H1 (cell line): ENCODE results near the gene FIBIN. TPM values are rescaled to one million over a fixed set of nuclear protein-coding genes. Genes with fewer than 3 reads are reported as not detected.

Source experiments
- CTCF ChIA-PET: fragments of 300-600 bp; sonication (Branson Sonifier 250); formaldehyde crosslinking; loops from one replicate; lab custom pipeline; 2021; ENCODE audit not compliant: partially characterized antibody; lab: Charles Lee
- POLR2A ChIA-PET: fragments of 300-600 bp; sonication (Branson Sonifier 250); formaldehyde crosslinking; loops from one replicate; lab custom pipeline; 2021; ENCODE audit warnings: inconsistent platforms; ENCODE audit not compliant: partially characterized antibody; lab: Charles Lee
- DNase-seq, 2 experiments: peaks; one replicate each; pipeline versions ENCODE4 v3.0.0 to v3.0.0-alpha.2; 2010 to 2022; ENCODE audit warnings: low spot score in 2 of 2, low read depth in 1 of 2, mixed read lengths in 1 of 2
- FAIRE-seq: peaks from 2 replicates; lab custom pipeline; 2011; peaks lifted over from hg19 to GRCh38; lab: Jason Lieb, UNC
- H2AFZ ChIP-seq: 2 replicates; pipeline ENCODE4 v1.8.1; 2012; ENCODE audit warnings: low read length, inconsistent platforms
- H2AK5ac ChIP-seq: 2 replicates; pipeline ENCODE4 v1.6.1; 2013; ENCODE audit warnings: low read depth, low read length
- H2BK120ac ChIP-seq: replicated peaks from 2 replicates; pipeline ENCODE3; 2013; ENCODE audit warnings: low read depth, low read length, inconsistent platforms
- H2BK12ac ChIP-seq: 2 replicates; pipeline ENCODE4 v1.6.1; 2013; ENCODE audit warnings: low read depth, low read length
- H2BK15ac ChIP-seq: 2 replicates; pipeline ENCODE4 v1.6.1; 2013; ENCODE audit warnings: low read length
- H2BK20ac ChIP-seq: 2 replicates; pipeline ENCODE4 v1.6.1; 2013; ENCODE audit warnings: low read length
- H2BK5ac ChIP-seq: 2 replicates; pipeline ENCODE4 v1.6.1; 2013; ENCODE audit warnings: low read depth, low read length
- H3K14ac ChIP-seq: 2 replicates; pipeline ENCODE4 v1.6.1; 2013; ENCODE audit warnings: inconsistent platforms; ENCODE audit not compliant: insufficient read length
- H3K18ac ChIP-seq: 2 replicates; pipeline ENCODE4 v1.6.1; 2013; ENCODE audit warnings: low read length; ENCODE audit errors: extremely low read depth
- H3K23ac ChIP-seq: 2 replicates; pipeline ENCODE4 v1.6.1; 2013; ENCODE audit warnings: inconsistent platforms; ENCODE audit not compliant: insufficient read length
- H3K23me2 ChIP-seq: 2 replicates; pipeline ENCODE4 v1.6.1; 2013; ENCODE audit warnings: low read depth, low read length
- H3K27ac ChIP-seq: 2 replicates; pipeline ENCODE4 v1.6.1; 2011; ENCODE audit warnings: low read depth, low read length, inconsistent platforms
- H3K27me3 ChIP-seq, 4 experiments: replicated peaks in 1 of 4; 1 replicate in 1 of 4; 2 replicates in 3 of 4; pipeline versions ENCODE4 v1.6.1 to v1.8.1; 2011 to 2013; ENCODE audit warnings: low read length in 3 of 4, mild to moderate bottlenecking in 3 of 4, inconsistent platforms in 2 of 4, mixed read lengths in 2 of 4, moderate library complexity in 1 of 4; ENCODE audit not compliant: control insufficient read depth in 3 of 4, insufficient read depth in 3 of 4; ENCODE audit errors: extremely low read depth in 1 of 4
- H3K36me3 ChIP-seq, 4 experiments: 2 replicates each; pipeline versions ENCODE4 v1.6.1 to v1.8.1; 2011 to 2013; ENCODE audit warnings: mild to moderate bottlenecking in 4 of 4, low read length in 3 of 4, moderate library complexity in 2 of 4, control low read depth in 1 of 4, inconsistent platforms in 1 of 4; ENCODE audit not compliant: insufficient read depth in 4 of 4, control insufficient read depth in 2 of 4
- H3K4ac ChIP-seq: replicated peaks from 2 replicates; pipeline ENCODE3; 2013; ENCODE audit warnings: low read length, low read depth, mixed read lengths, inconsistent platforms; ENCODE audit not compliant: insufficient read length
- H3K4me1 ChIP-seq, 4 experiments: replicated peaks in 1 of 4; 1 replicate in 1 of 4; 2 replicates in 3 of 4; pipeline versions ENCODE4 v1.6.1 to v1.8.1; 2011 to 2013; ENCODE audit warnings: low read length in 3 of 4, inconsistent platforms in 2 of 4, mixed read lengths in 1 of 4; ENCODE audit not compliant: insufficient read depth in 4 of 4, control insufficient read depth in 3 of 4
- H3K4me2 ChIP-seq, 2 experiments: 2 replicates each; pipeline versions ENCODE4 v1.6.1 to v1.8.1; 2011 to 2013; ENCODE audit warnings: low read depth in 2 of 2, low read length in 2 of 2, control low read depth in 1 of 2, inconsistent platforms in 1 of 2, mild to moderate bottlenecking in 1 of 2; ENCODE audit not compliant: insufficient read depth in 1 of 2
- H3K4me3 ChIP-seq, 4 experiments: fragments of 200-600, 300-600 bp in 1 of 4; sonication (generic), shearing (Covaris generic), sonication (Bioruptor Twin) in 1 of 4; 2 replicates each; pipeline versions ENCODE4 v1.5.1 to v1.8.1; 2011 to 2016; ENCODE audit warnings: low read length in 4 of 4, low read depth in 3 of 4, control low read depth in 2 of 4, inconsistent platforms in 2 of 4, mild to moderate bottlenecking in 2 of 4, mixed read lengths in 1 of 4, moderate library complexity in 1 of 4; ENCODE audit not compliant: insufficient read depth in 2 of 4; ENCODE audit errors: extremely low read depth in 1 of 4
- H3K56ac ChIP-seq: replicated peaks from 2 replicates; pipeline ENCODE3; 2013; ENCODE audit warnings: low read depth, mild to moderate bottlenecking, mixed read lengths, low read length, inconsistent platforms; ENCODE audit not compliant: insufficient read length
- H3K79me1 ChIP-seq: 2 replicates; pipeline ENCODE4 v1.6.1; 2013; ENCODE audit warnings: low read depth, low read length, control low read depth
- H3K79me2 ChIP-seq, 2 experiments: 2 replicates each; pipeline versions ENCODE4 v1.6.1 to v1.8.1; 2012 to 2013; ENCODE audit warnings: low read length in 2 of 2, mild to moderate bottlenecking in 2 of 2, inconsistent platforms in 1 of 2; ENCODE audit not compliant: insufficient read depth in 2 of 2, control insufficient read depth in 1 of 2
- H3K9ac ChIP-seq, 4 experiments: replicated peaks in 1 of 4; 1 replicate in 1 of 4; 2 replicates in 3 of 4; pipeline versions ENCODE4 v1.6.1 to v1.8.1; 2011 to 2013; ENCODE audit warnings: low read depth in 3 of 4, low read length in 3 of 4, control low read depth in 2 of 4, mild to moderate bottlenecking in 2 of 4, moderate library complexity in 2 of 4, inconsistent platforms in 1 of 4; ENCODE audit errors: extremely low read depth in 1 of 4
- H3K9me3 ChIP-seq, 2 experiments: 2 replicates each; pipeline versions ENCODE4 v1.6.1 to v1.8.1; 2012 to 2013; ENCODE audit warnings: mild to moderate bottlenecking in 2 of 2, moderate library complexity in 2 of 2, control low read depth in 1 of 2, inconsistent platforms in 1 of 2, low read depth in 1 of 2, low read length in 1 of 2, mixed read lengths in 1 of 2; ENCODE audit not compliant: insufficient read depth in 2 of 2
- H4K20me1 ChIP-seq, 2 experiments: replicated peaks in 1 of 2; 2 replicates each; pipeline versions ENCODE3 to v1.8.1; 2011 to 2013; ENCODE audit warnings: inconsistent platforms in 2 of 2, low read length in 2 of 2, mild to moderate bottlenecking in 1 of 2; ENCODE audit not compliant: insufficient read depth in 2 of 2, control insufficient read depth in 1 of 2
- H4K5ac ChIP-seq: 2 replicates; pipeline ENCODE4 v1.6.1; 2013; ENCODE audit warnings: low read length, low read depth, mixed read lengths, inconsistent platforms; ENCODE audit not compliant: insufficient read length
- H4K8ac ChIP-seq: 2 replicates; pipeline ENCODE4 v1.8.0; 2013; ENCODE audit warnings: mild to moderate bottlenecking, moderate library complexity, low read length, inconsistent platforms; ENCODE audit not compliant: insufficient read depth; ENCODE audit errors: extremely low read depth
- H4K91ac ChIP-seq: replicated peaks from 2 replicates; pipeline ENCODE3; 2013; ENCODE audit warnings: low read length, mixed read lengths, inconsistent platforms; ENCODE audit not compliant: insufficient read length
- ATF3 ChIP-seq: IDR thresholded peaks from 2 replicates; pipeline ENCODE4 v1.6.1; 2011; ENCODE audit warnings: low read depth, mild to moderate bottlenecking, low read length; ENCODE audit not compliant: insufficient read depth
- BACH1 ChIP-seq: IDR thresholded peaks from 2 replicates; pipeline ENCODE4 v1.6.1; 2012; ENCODE audit warnings: low read length, improper control_type of control experiment
- BCL11A ChIP-seq, 2 experiments: IDR thresholded peaks; one replicate each; pipeline ENCODE4 v1.6.1; 2011; ENCODE audit warnings: low read depth in 2 of 2, low read length in 2 of 2, mild to moderate bottlenecking in 2 of 2
- BRCA1 ChIP-seq: IDR thresholded peaks from 2 replicates; pipeline ENCODE4 v1.6.1; 2012; ENCODE audit warnings: low read depth, low read length, improper control_type of control experiment
- CHD2 ChIP-seq: IDR thresholded peaks from 2 replicates; pipeline ENCODE4 v1.6.1; 2012; ENCODE audit warnings: low read length, improper control_type of control experiment
- CREB1 ChIP-seq: IDR thresholded peaks from 2 replicates; pipeline ENCODE4 v1.6.1; 2012; ENCODE audit warnings: inconsistent platforms
- E2F6 ChIP-seq: IDR thresholded peaks from 2 replicates; pipeline ENCODE4 v1.6.1; 2012; ENCODE audit warnings: inconsistent platforms
- POLR2A ChIP-seq, 2 experiments: IDR thresholded peaks; 1 replicate in 1 of 2; 2 replicates in 1 of 2; pipeline ENCODE4 v1.6.1; 2011; ENCODE audit warnings: low read depth in 2 of 2, low read length in 2 of 2, mild to moderate bottlenecking in 2 of 2; ENCODE audit errors: control extremely low read depth in 1 of 2
- RAD21 ChIP-seq, 2 experiments: IDR thresholded peaks in 1 of 2; conservative IDR thresholded peaks in 1 of 2; 2 replicates each; pipeline ENCODE4 v1.6.1; 2011; ENCODE audit warnings: low read depth in 2 of 2, low read length in 2 of 2, improper control_type of control experiment in 1 of 2, inconsistent platforms in 1 of 2, mild to moderate bottlenecking in 1 of 2, moderate library complexity in 1 of 2
- SIRT6 ChIP-seq: IDR thresholded peaks from one replicate; pipeline ENCODE4 v1.7.1; 2012; ENCODE audit warnings: low read length, inconsistent platforms
- SP2 ChIP-seq: IDR thresholded peaks from 2 replicates; pipeline ENCODE4 v1.6.1; 2012; ENCODE audit warnings: mild to moderate bottlenecking, low read length, inconsistent platforms
- SRF ChIP-seq: IDR thresholded peaks from 2 replicates; pipeline ENCODE4 v1.6.1; 2011; ENCODE audit warnings: mild to moderate bottlenecking, low read depth, low read length, moderate library complexity
- ZNF274 ChIP-seq: IDR thresholded peaks from 2 replicates; pipeline ENCODE4 v1.7.0; 2012; ENCODE audit warnings: low read length, borderline replicate concordance; ENCODE audit errors: extremely low read depth
- WGBS, 2 experiments: shearing (Covaris generic) in 1 of 2; methylation state at CpG; one replicate each; pipeline versions ENCODE4 v1.1.6 to v1.1.7; 2013 to 2015; ENCODE audit warnings: low lambda C conversion rate in 2 of 2, mixed read lengths in 2 of 2, inconsistent platforms in 1 of 2, low coverage in 1 of 2, missing lambda C conversion rate in 1 of 2; ENCODE audit not compliant: insufficient replicate concordance in 2 of 2, insufficient coverage in 1 of 2, insufficient read length in 1 of 2; ENCODE audit errors: extremely low coverage in 1 of 2, missing lambda C conversion rate in 1 of 2; 5-methylcytosine and 5-hydroxymethylcytosine counted together
- polyA plus RNA-seq, 7 experiments: library from polyadenylated mRNA; depleted of rRNA in 3 of 7; stranded (reverse) in 5 of 7; unstranded in 2 of 7; fragments of >200 nt in 5 of 7; fragments of 200-250 nt in 2 of 7; gene quantifications; 1 replicate in 5 of 7; 2 replicates in 1 of 7; 4 replicates in 1 of 7; pipeline versions ENCODE4 v1.2.1 to v1.2.3, GENCODE V29; 2011 to 2013; ENCODE audit warnings: missing spikeins in 2 of 7, mixed read lengths in 2 of 7
- total RNA-seq: library from RNA; stranded (reverse); fragmentation: NEBNext Ultra II Directional; extraction: Animal tissue kit (Norgen Biotek cat#: 25700); gene quantifications from 2 replicates; pipeline ENCODE4 v1.2.1, GENCODE V29; 2021

Gene FIBIN
- total and polyA plus RNA-seq, 2 of the 8 experiments (the other 6 are each of a cell fraction or from before 2014, with no cell fraction given): 0.38 to 0.45 TPM

- Histone ChIP-seq H2BK15ac (no peak overlapping the region), H3K4me1 (no peaks in the 10 kb centered on the region), H3K9me3 (no peaks in the 10 kb centered on the region), H4K20me1 (no peaks in the 10 kb centered on the region), H3K4me3 (no peak overlapping the region), H3K4me2 (no peak overlapping the region), H3K23me2 (no peaks in the 10 kb centered on the region), H4K8ac (no peak overlapping the region), H2BK20ac (no peak overlapping the region), H4K91ac (no peak overlapping the region), H3K23ac (no peak overlapping the region), H3K14ac (no peak overlapping the region), H3K56ac (no peak overlapping the region), H2AFZ (no peak overlapping the region), H3K18ac (no peak overlapping the region), H3K36me3 (no peaks in the 10 kb centered on the region), H2BK5ac (no peak overlapping the region), H2BK12ac (peak overlapping the region; percentile 51; the same call in 1 of the 2 replicates), H3K79me1 (no peaks in the 10 kb centered on the region), H3K79me2 (no peaks in the 10 kb centered on the region), H4K5ac (no peak overlapping the region), H3K9ac (no peak overlapping the region), H2BK120ac (no peak overlapping the region), H3K4ac (no peak overlapping the region), H3K27me3 (no peaks in the 10 kb centered on the region), H2AK5ac (no peak overlapping the region), H3K27ac (no peak overlapping the region)
- POLR2A ChIA-PET: no interaction called here
- CTCF ChIA-PET: no interaction called here
- DNase-seq: no peak
- 88% methylated on average over 8 of the region's 8 CpGs; no CpG with 5 or more reads in 1 of the 2 experiments for WGBS, 2 experiments
- no peak for FAIRE-seq
- TF ChIP-seq CREB1 (no peak), BCL11A (IDR thresholded peaks at IDR 0.05; ENCODE audit: low read depth in 2 of 2, low read length in 2 of 2) (no peak), POLR2A (IDR thresholded peaks at IDR 0.05; ENCODE audit: control extremely low read depth in 1 of 2, low read depth in 2 of 2, low read length in 2 of 2) (no peak), SP2 (no peak), E2F6 (no peak), RAD21 (IDR thresholded peaks at IDR 0.05 in 1 of 2, conservative IDR thresholded peaks at IDR 0.05 in 1 of 2; ENCODE audit: low read depth in 2 of 2, low read length in 2 of 2) (no peak), BRCA1 (no peak), ATF3 (no peak), SIRT6 (no peak), BACH1 (no peak), SRF (no peak), ZNF274 (no peak), CHD2 (no peak)
Measured at GRCh38 chr11:27025957-27026733, 32.2 kb downstream of the FIBIN start.
